Measurements from ENCODE around the gene TGFBR3.

Gene TGFBR3

GRCh38 chr1:91819038-91819788, 66.7 kb downstream of the TGFBR3 start:
- DNase-seq = no peak

- DNase-seq = no peak
These were observed 67.3 kb downstream of the TGFBR3 start for GRCh38 chr1:91818713-91818975.

- no peak for DNase-seq
These were observed 68.6 kb downstream of the TGFBR3 start for GRCh38 chr1:91817211-91817905.

- DNase-seq = no peak
These were observed 69.9 kb downstream of the TGFBR3 start for GRCh38 chr1:91816031-91816430.

- no peak for DNase-seq
These were observed 71.5 kb downstream of the TGFBR3 start for GRCh38 chr1:91814448-91814847.

GRCh38 chr1:91813813-91814212, 72.1 kb downstream of the TGFBR3 start:
- DNase-seq = no peak

GRCh38 chr1:91811363-91812025, 74.5 kb downstream of the TGFBR3 start:
- DNase-seq = no peak

GRCh38 chr1:91809317-91809716, 76.6 kb downstream of the TGFBR3 start:
- DNase-seq = no peak

- DNase-seq = no peak
These were observed 77.9 kb downstream of the TGFBR3 start for GRCh38 chr1:91807921-91808620.

- no peak for DNase-seq
These were observed 78.9 kb downstream of the TGFBR3 start for GRCh38 chr1:91806769-91807700.

- no peak for DNase-seq
These were observed 79.7 kb downstream of the TGFBR3 start for GRCh38 chr1:91806181-91806768.

GRCh38 chr1:91805311-91805801, 80.6 kb downstream of the TGFBR3 start:
- no peak for DNase-seq

GRCh38 chr1:91804546-91805023, 81.4 kb downstream of the TGFBR3 start:
- DNase-seq = no peak

- DNase-seq = no peak
These were observed 82.0 kb downstream of the TGFBR3 start for GRCh38 chr1:91803847-91804545.

GRCh38 chr1:91803123-91803522, 82.8 kb downstream of the TGFBR3 start:
- no peak for DNase-seq

GRCh38 chr1:91801496-91802115, 84.3 kb downstream of the TGFBR3 start:
- no peak for DNase-seq

- DNase-seq = no peak
These were observed 86.1 kb downstream of the TGFBR3 start for GRCh38 chr1:91799863-91800262.

GRCh38 chr1:91799159-91799558, 86.8 kb downstream of the TGFBR3 start:
- no peak for DNase-seq

GRCh38 chr1:91798740-91799139, 87.2 kb downstream of the TGFBR3 start:
- no peak for DNase-seq

GRCh38 chr1:91798241-91798648, 87.7 kb downstream of the TGFBR3 start:
- no peak for DNase-seq

- DNase-seq = no peak
These were observed 88.8 kb downstream of the TGFBR3 start for GRCh38 chr1:91797164-91797563.

Data from NCI-H1092 (cell line).